GM15510 (cell line): Measurements from ENCODE around the gene CYP4F2.

Source experiments
- POLR2A ChIP-seq: IDR thresholded peaks from 3 replicates; pipeline ENCODE4 v1.6.1; 2011; ENCODE audit warnings: borderline replicate concordance; ENCODE audit not compliant: insufficient read length; ENCODE audit errors: extremely low read depth

Gene CYP4F2

DNA sequence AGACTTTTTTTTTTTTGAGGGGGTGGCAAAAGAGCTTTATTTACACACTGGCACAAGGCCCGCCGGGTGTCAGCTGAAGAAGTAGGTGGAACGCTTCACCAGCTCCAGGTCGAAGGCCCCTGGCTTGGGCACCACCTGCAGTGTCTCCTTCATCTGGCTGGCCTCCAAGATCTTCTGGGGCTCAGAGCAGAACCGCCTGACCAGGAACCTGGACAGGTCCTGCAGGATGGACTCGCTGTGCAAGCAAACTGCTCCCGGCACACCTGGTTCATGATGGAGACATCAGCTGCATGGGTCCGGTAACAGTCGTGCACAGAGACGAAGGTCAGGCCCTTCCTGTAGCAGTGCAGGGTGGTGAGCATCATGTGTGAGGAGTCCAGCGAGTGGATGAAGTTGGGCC is 4.4 kb upstream of the CYP4F2 start:
- no peak for TF ChIP-seq POLR2A

DNA sequence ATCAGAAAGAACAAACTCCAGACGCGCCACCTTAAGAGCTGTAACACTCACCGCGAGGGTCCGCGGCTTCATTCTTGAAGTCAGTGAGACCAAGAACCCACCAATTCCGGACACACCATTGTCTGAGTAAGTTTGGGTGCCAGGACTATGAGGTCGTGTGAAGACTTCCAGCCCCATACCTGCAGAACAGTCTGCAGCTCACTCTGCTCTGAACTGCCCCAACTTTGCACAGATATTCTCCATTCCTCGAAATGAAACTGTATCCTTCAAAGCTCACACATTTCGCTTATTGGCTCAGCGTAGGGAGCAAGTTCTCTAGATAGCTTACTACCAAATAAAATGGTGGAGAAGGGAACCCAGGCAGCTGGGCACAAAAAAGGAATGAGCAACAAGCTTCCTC is 2.6 kb upstream of the CYP4F2 start:
- TF ChIP-seq POLR2A, result no peak

DNA sequence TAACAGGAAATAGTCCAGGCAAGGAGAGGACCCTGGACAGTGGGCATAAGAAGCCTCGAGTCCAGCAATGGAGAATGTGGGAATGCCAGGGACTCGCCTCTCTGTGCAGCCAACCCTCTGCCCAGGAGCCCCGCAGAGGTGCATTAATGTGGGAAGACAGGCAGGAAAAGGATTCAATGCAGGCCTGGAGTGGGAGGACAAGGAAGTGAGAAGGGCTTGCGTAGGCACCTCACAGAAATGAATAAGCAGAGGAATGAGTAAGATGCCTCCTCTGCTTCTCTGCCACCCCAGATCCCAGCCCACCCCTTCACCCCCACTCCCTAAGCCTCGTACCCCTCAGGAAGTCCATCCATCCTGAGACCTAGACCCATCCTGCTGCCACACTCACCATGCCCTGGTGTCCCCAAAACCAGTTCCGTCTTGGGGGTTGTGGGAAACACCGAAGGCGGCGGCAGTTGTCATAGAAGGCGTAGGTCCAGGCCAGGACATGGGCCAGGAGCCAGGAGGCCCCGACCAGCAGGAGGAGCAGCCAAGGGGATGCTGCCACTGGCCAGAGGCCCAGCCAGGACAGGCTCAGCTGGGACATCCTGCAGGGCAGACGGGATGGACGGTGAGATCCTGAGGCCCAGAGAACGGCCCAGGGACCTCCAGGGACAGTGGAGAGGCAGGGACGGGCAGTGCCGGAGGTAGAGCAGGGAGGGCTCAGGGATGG is 692 bp downstream of the CYP4F2 start:
- no peak for TF ChIP-seq POLR2A

DNA sequence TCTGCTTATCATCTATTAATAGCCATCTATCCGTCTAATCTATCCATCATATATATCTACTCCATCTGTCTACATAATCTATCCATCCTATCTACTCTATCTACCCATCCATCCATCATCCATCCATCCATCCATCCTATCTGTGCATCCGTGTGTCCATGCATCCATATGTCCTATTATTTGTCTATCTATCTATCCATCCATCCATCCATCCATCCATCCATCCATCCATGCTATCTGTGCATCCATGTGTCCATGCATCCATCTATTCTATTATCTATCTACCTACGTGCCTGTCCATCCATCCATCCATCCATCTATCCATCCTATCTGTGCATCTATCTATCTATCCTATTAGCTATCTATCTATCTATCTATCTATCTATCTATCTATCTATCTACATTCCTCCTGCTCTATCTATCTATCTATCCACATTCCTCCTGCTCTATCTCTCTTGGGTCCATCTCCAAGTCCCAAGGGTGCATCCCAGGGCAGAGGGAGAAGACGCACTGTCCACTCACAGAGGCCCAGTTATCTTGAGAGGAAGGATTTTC is 1.9 kb downstream of the CYP4F2 start:
- TF ChIP-seq POLR2A, result no peak

DNA sequence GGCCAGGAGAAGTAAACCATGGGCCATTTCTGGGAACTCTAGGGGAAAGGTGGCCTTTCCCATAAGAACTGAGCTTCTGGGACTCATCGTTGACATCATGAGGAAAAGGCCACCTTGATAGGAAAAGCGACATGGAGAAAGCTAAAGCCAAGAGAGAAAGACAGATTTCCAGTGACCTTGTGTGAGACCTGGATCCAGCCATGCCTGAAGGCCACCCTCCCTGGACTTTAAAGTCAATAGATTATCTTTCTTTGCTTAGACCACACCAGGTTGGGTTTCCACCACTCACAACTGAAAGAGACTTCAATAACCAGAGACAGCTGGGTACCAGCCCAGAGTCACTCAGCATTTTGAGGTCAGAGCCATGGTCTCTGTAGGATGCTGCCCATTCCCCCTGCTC is 3.5 kb downstream of the CYP4F2 start:
- no peak for TF ChIP-seq POLR2A

DNA sequence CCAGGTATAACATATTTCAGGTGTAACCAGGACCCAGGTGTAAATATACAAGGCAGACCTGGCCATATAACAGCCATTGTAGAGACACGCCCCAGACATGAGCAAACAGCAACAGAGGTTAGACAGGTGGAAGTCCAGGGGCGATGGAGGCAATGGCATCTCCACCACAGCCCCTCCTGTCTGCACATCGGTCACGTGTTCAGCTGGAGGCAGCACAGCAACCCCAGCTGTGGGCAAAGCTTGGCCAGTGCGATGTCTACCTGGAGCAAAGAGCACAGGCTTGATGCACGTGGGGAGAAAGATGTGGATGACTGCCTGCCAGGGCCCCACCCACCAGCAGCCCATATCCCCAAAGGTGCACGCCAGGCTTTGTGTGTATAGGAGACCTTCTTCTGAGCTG is 4.4 kb downstream of the CYP4F2 start:
- TF ChIP-seq POLR2A, result no peak

DNA sequence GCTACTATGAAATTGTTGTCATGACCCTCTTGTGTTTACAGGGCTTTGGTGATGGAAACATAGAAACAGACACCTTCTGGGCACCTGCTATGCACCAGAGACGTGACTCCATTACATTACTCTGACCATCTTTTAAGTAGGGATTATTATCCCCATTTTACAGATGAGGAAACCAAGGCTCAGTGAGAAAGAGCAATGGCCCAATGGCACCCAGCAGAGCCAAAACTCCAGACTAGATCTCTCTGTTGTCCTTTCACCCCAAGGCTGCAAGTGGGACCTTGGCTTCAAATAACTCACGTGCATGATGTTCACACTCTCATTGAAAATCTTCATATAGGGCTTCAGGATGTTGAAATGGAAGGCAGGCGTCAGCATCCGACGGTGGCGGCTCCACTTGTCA is 5.9 kb downstream of the CYP4F2 start:
- TF ChIP-seq POLR2A, result no peak

DNA sequence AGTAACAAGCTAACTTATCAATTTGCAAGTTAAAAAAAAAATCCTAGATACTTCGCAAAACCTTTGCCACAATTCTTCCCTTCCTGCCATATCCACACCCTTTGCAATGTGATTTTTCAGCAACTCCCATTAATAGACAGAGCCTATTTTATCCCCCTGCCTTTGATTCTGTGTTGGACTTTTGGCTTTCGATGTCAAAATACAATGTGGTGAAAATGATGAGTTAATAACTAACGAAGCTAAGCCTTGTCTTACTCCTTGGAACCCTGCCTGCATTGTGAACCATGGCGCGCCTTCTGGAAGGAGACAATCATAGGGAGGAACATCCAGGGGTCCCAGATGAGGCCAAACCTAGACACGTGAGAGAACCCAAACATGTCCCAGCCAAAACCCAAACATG is 6.4 kb downstream of the CYP4F2 start:
- no peak for TF ChIP-seq POLR2A

DNA sequence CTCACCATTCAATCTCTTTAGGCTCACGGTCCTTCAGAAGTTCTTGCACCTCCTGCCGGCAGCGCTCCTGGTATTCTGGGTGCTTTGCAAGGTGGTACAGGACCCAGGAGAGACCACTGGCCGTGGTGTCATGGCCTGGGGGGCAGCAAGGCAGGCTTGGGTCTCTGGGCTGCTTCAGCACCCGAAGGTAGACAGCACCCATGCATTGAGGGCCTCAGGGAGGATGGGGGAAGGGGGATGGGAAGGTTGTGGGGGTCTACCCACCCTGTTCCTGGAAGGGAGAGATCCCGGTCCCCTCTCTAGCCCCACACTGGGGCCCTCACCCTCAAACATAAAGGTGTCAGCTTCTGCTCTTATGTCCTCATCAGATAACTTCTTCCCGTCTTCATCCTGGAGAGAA is 12.0 kb downstream of the CYP4F2 start:
- no peak for TF ChIP-seq POLR2A

DNA sequence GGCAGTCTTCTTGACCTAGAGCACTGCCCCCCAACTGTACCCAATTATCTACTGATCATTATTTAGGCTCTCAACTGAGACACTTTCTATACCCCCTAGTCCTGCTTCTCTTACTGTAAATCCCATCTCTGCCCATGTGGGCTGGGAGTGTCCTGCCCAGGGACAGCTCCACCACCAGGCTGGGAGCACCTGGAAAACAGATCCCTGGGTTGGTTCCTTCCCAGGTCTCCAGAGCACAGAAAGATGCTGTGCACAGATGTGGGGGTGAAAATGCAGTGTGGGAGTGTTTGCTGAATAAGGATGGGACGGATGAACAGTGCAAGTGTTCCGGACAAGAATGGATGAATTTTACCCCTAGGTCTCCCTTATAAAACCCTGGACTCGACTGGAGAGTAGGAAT is 12.7 kb downstream of the CYP4F2 start:
- no peak for TF ChIP-seq POLR2A

DNA sequence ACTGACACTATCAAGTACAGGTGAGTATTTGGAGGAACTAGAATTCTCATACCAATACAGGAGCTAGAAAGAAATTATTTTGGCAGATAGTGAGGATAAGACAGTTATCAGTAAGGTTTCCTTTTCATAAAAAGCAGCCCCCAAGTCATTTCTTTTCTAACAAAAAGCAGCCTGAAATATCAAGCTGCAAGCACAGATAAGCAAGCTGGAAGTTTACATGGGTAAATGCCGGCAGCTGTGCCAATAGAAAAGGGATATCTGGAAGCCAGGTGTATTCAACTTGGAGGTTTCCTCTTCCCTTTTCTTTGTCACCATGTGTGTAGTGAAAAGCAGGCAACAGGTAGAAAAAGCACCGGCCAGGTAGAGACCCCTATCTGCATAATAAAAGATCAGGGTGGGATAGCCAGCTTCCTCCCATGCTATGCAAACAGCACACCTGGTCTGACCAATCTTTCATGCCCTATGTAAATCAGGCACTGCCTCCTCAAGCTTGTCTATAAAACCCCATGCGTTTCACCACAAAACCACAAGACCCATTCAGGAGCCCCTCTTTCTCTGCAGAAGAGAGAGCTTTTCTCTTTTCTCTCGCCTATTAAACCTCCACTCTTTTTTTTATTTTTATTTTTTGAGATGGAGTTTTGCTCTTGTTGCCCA is 22.9 kb downstream of the CYP4F2 start:
- no peak for TF ChIP-seq POLR2A

DNA sequence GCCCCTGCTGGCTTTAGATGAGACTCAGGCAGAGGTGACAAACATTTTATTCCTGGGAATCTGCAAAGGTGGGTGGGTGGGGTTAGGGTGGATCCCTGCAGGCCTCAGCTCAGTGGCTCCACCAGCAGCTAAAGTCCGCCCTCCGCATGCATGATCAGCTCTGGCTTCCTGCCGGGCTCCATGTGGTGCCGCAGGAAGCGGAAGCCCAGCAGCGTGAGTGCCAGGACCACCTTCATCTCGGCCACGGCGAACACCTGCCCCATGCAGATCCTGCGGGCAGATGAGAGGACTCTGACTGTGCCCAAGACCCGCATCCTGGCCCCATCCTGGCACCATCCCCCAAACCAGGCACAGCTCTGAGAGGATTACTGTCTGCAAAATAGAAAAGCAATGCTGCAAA is 26.3 kb downstream of the CYP4F2 start:
- TF ChIP-seq POLR2A, result no peak

DNA sequence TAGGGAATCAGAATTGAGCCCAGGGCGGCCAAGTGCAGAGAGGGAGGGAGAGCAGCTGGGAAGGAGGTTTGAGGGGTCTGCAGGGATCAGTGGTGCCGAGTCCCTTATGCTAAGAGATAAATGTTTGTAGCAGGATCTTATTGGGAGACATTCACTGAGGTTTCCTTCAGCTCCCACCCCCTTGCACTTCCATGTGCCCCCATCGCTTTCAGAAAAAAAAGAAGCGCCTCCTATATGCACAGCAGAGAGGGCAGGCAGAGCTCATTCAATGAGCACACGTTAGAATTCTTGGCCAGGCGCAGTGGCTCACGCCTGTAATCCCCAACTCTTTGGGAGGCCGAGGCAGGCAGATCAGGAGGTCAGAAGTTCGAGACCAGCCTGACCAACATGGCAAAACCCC is 28.0 kb downstream of the CYP4F2 start:
- TF ChIP-seq POLR2A, result no peak

DNA sequence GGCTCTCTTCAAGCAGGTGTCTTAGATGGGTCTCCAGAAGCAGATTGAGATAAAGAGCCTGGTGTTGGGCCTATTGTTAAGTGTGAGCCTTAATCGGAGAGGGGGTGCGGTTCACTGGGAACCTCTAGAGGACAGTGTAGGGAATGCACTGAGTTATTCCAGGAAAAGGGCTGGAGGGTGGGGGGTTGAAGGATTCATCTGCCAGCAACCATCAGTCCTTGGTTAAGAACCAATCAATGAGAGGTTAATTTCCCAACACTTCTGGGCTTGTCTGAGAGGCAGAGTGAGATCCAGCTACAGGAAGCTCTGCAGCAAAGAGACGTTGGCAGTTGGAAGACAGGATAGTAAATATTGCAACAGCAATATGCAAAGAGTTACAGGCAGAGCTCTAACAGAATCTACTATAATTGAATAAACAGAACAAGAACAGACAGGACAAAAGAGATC is 28.7 kb downstream of the CYP4F2 start:
- no peak for TF ChIP-seq POLR2A

DNA sequence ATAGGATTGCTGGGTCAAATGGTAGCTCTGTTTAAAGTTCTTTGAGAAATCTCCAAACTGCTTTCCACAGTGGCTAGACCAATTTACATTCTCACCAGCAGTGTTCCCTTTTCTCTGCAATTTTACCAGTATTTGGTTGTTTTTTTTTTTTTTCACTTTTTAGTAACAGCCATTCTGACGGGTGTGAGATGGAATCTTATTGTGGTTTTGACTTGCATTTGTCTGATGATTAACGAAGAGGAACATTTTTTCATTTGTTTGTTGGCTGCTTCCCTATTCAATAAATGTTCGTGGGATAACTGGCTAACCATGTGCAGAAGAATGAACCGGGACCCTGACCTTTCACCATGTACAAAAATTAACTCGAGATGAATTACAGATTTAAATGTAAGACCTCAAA is 31.2 kb downstream of the CYP4F2 start:
- TF ChIP-seq POLR2A, result no peak

DNA sequence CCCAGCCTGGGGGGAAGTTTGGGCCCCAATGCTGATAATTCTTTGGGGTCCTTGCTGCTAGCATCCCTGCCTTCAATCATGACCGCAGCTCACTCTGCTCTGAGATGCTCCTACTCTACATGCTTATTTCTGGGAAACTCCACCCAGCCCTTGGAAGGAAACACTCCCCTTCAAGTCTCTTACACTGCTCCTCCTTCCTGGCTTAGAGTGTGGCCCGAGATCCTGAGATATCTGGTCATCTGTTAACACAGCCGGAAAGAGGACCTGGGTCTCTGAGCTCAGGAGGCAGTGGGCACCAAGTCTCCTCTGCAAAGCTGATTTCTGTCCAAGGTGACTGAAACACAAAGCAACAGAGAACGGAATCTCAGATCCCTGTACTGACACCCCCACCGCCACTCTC is 33.0 kb downstream of the CYP4F2 start:
- no peak for TF ChIP-seq POLR2A
